GM12878 (cell line): ENCODE measurements around the gene TRIM26. TPM values are rescaled to one million over a fixed set of nuclear protein-coding genes. Genes with fewer than 3 reads are reported as not detected.

ENCODE experiments used
- ATAC-seq: fragments of 200-7000 bp; cut with Tn5 transposase; 3 replicates; pipeline ENCODE4 v1.9.1; 2020; ENCODE audit warnings: mild to moderate bottlenecking, moderate library complexity
- BruUV-seq: library from RNA; stranded (reverse); fragments of 400-500 nt; replicated peaks from 2 replicates; lab custom pipeline; 2021; lab: Mats Ljungman, UMichigan
- CTCF ChIA-PET: fragments of 300-600 bp; sonication (Branson Sonifier 250); formaldehyde crosslinking; extraction: SDS; loops from one replicate; lab custom pipeline; 2021; ENCODE audit warnings: inconsistent platforms; lab: Yijun Ruan, JAX
- POLR2A ChIA-PET: fragments of 350-600 bp; formaldehyde crosslinking; extraction: SDS; loops from one replicate; lab custom pipeline; 2021; ENCODE audit warnings: inconsistent platforms; lab: Charles Lee
- RAD21 ChIA-PET: fragments of 300-600 bp; sonication (Branson Sonifier 250); formaldehyde crosslinking; loops from one replicate; lab custom pipeline; 2023; ENCODE audit warnings: antibody characterized with exemption; ENCODE audit not compliant: unreplicated experiment; lab: Charles Lee
- SMC1A ChIA-PET: fragments of 300-600 bp; sonication (Branson Sonifier 250); formaldehyde crosslinking; loops from one replicate; lab custom pipeline; 2023; ENCODE audit not compliant: unreplicated experiment, uncharacterized antibody; lab: Charles Lee
- DNase-seq: peaks from one replicate; pipeline ENCODE4 v3.0.0-alpha.2; 2011; ENCODE audit warnings: low read depth, low spot score
- FAIRE-seq: peaks from 3 replicates; lab custom pipeline; 2011; peaks lifted over from hg19 to GRCh38; lab: Jason Lieb, UNC
- H2AFZ ChIP-seq: 2 replicates; pipeline ENCODE4 v1.6.0; 2011; ENCODE audit warnings: low read depth, low read length, control low read depth; ENCODE audit not compliant: control insufficient read depth
- H3K27ac ChIP-seq: 2 replicates; pipeline ENCODE4 v1.5.1; 2011; ENCODE audit warnings: control low read depth; ENCODE audit not compliant: control insufficient read depth, insufficient read depth
- H3K27me3 ChIP-seq, 2 experiments: replicated peaks in 1 of 2; 2 replicates each; pipeline versions ENCODE4 v1.6.0 to v1.6.1; 2011; ENCODE audit warnings: low read length in 1 of 2; ENCODE audit not compliant: control insufficient read depth in 2 of 2, insufficient read depth in 2 of 2
- H3K36me3 ChIP-seq, 2 experiments: 2 replicates each; pipeline ENCODE4 v1.5.1; 2011; ENCODE audit warnings: low read length in 1 of 2; ENCODE audit not compliant: control insufficient read depth in 2 of 2, insufficient read depth in 2 of 2
- H3K4me1 ChIP-seq: 2 replicates; pipeline ENCODE4 v1.6.1; 2011; ENCODE audit warnings: mild to moderate bottlenecking, low read length, moderate library complexity, mixed read lengths; ENCODE audit not compliant: control insufficient read depth, insufficient read depth
- H3K4me2 ChIP-seq: 2 replicates; pipeline ENCODE4 v1.6.0; 2011; ENCODE audit warnings: control low read depth; ENCODE audit not compliant: control insufficient read depth, insufficient read depth
- H3K4me3 ChIP-seq: fragments of 200-600 bp; sonication (generic); 2 replicates; pipeline ENCODE4 v1.5.1; 2016
- H3K79me2 ChIP-seq: 2 replicates; pipeline ENCODE4 v1.6.0; 2011; ENCODE audit warnings: low read length; ENCODE audit not compliant: control insufficient read depth, insufficient read depth
- H3K9ac ChIP-seq: 2 replicates; pipeline ENCODE4 v1.8.0; 2011; ENCODE audit warnings: low read length, control low read depth, mixed read lengths; ENCODE audit not compliant: control insufficient read depth, insufficient read depth
- H3K9me3 ChIP-seq: replicated peaks from 3 replicates; pipeline ENCODE4 v1.5.1; 2011; ENCODE audit warnings: mild to moderate bottlenecking, low read length; ENCODE audit not compliant: control insufficient read depth, insufficient read depth
- H4K20me1 ChIP-seq: 2 replicates; pipeline ENCODE4 v1.6.0; 2011; ENCODE audit not compliant: control insufficient read depth, insufficient read depth
- BACH1 ChIP-seq: fragments of 450-650 bp; IDR thresholded peaks from 2 replicates; pipeline ENCODE4 v1.6.1; 2017; ENCODE audit warnings: mild to moderate bottlenecking, borderline replicate concordance
- BRCA1 ChIP-seq: IDR thresholded peaks from 2 replicates; pipeline ENCODE4 v1.6.1; 2011; ENCODE audit warnings: low read depth, low read length, improper control_type of control experiment
- IKZF2 ChIP-seq, 2 experiments: fragments of 450-650 bp; IDR thresholded peaks; 2 replicates each; pipeline ENCODE4 v1.6.1; 2017; ENCODE audit warnings: mild to moderate bottlenecking in 2 of 2, moderate library complexity in 2 of 2
- PAX8 ChIP-seq: fragments of 450-650 bp; IDR thresholded peaks from 2 replicates; pipeline ENCODE4 v1.6.1; 2017; ENCODE audit warnings: mild to moderate bottlenecking, moderate library complexity
- PML ChIP-seq: IDR thresholded peaks from 2 replicates; pipeline ENCODE4 v1.6.1; 2012; ENCODE audit warnings: low read length, inconsistent platforms
- RCOR1 ChIP-seq: conservative IDR thresholded peaks from 2 replicates; pipeline ENCODE4 v1.6.1; 2012; ENCODE audit warnings: low read depth, low read length, improper control_type of control experiment
- SPI1 ChIP-seq: IDR thresholded peaks from 2 replicates; pipeline ENCODE4 v1.6.1; 2011; ENCODE audit warnings: low read depth, mild to moderate bottlenecking, low read length, moderate library complexity, borderline replicate concordance; ENCODE audit not compliant: insufficient read depth
- STAT1 ChIP-seq: fragments of 450-650 bp; conservative IDR thresholded peaks from 2 replicates; pipeline ENCODE4 v1.6.1; 2014; ENCODE audit warnings: antibody characterized with exemption, mild to moderate bottlenecking
- SUZ12 ChIP-seq: fragments of 200-600 bp; sonication (generic); IDR thresholded peaks from one replicate; pipeline ENCODE4 v1.6.1; 2018; ENCODE audit warnings: antibody characterized with exemption, mild to moderate bottlenecking; ENCODE audit not compliant: unreplicated experiment
- TAF1 ChIP-seq: IDR thresholded peaks from 2 replicates; pipeline ENCODE4 v1.6.1; 2011; ENCODE audit warnings: mild to moderate bottlenecking, low read depth, low read length, borderline replicate concordance
- ZBED1 ChIP-seq: IDR thresholded peaks from 2 replicates; pipeline ENCODE4 v1.6.1; 2016; ENCODE audit warnings: borderline replicate concordance
- ZNF384 ChIP-seq: IDR thresholded peaks from 2 replicates; pipeline ENCODE4 v1.6.1; 2012; ENCODE audit warnings: low read depth, mild to moderate bottlenecking, low read length, improper control_type of control experiment, borderline replicate concordance
- WGBS: methylation state at CpG from one replicate; pipeline ENCODE4 v1.1.6; 2016; ENCODE audit warnings: low lambda C conversion rate; ENCODE audit not compliant: insufficient replicate concordance, insufficient coverage; ENCODE audit errors: missing lambda C conversion rate; 5-methylcytosine and 5-hydroxymethylcytosine counted together
- in situ Hi-C: fragments of 300-500 bp; cut with MboI; formaldehyde crosslinking; loops from 9 replicates; pipeline ENCODE4 v1.14.3; 2018; ENCODE audit warnings: mixed read lengths
- intact Hi-C: fragments of 100-400 bp; cut with micrococcal nuclease; formaldehyde crosslinking; loops from one replicate; pipeline ENCODE4 v1.14.2; 2022; ENCODE audit not compliant: unreplicated experiment
- polyA plus RNA-seq, 11 experiments: library from polyadenylated mRNA; depleted of rRNA in 4 of 11; unstranded in 6 of 11; stranded (reverse) in 5 of 11; fragments of >200 nt; fragmentation: Nextera tagmentation in 4 of 11; fragmentation: Illumina TruSeq in 1 of 11; extraction: Ambion mirVana in 4 of 11; extraction: Trizol in 1 of 11; gene quantifications; 1 replicate in 1 of 11; 2 replicates in 10 of 11; pipeline versions ENCODE4 v1.2.1 to v1.2.3, GENCODE V29; 2011 to 2016; ENCODE audit warnings: inconsistent platforms in 2 of 11, missing spikeins in 2 of 11, low read depth in 1 of 11
- total RNA-seq, 4 experiments: library from RNA; depleted of rRNA in 3 of 4; stranded (reverse); fragments of >200 nt in 3 of 4; fragmentation: Illumina TruSeq in 1 of 4; extraction: Trizol in 1 of 4; gene quantifications; 2 replicates each; pipeline versions ENCODE4 v1.2.1 to v1.2.3, GENCODE V29; 2013 to 2021
- TF ChIP-seq, protein P1 (sequence below): fragments of 450-650 bp; IDR thresholded peaks from 2 replicates; pipeline ENCODE4 v1.6.1; 2017; ENCODE audit warnings: low read depth, mild to moderate bottlenecking, moderate library complexity
- TF ChIP-seq, protein P2 (sequence below): fragments of 450-650 bp; IDR thresholded peaks from 2 replicates; pipeline ENCODE4 v1.6.1; 2014; ENCODE audit warnings: mild to moderate bottlenecking

The TRIM26 gene
- total and polyA plus RNA-seq, 10 of the 15 experiments (the other 5 are each of a cell fraction or from before 2014, with no cell fraction given) = 13.1 to 79.6 (median 63.6) TPM

- H3K27ac ChIP-seq = no peak overlapping the region
- TF ChIP-seq IKZF2 (IDR thresholded peaks at IDR 0.05) = no peak
- TF ChIP-seq, protein P1, sequence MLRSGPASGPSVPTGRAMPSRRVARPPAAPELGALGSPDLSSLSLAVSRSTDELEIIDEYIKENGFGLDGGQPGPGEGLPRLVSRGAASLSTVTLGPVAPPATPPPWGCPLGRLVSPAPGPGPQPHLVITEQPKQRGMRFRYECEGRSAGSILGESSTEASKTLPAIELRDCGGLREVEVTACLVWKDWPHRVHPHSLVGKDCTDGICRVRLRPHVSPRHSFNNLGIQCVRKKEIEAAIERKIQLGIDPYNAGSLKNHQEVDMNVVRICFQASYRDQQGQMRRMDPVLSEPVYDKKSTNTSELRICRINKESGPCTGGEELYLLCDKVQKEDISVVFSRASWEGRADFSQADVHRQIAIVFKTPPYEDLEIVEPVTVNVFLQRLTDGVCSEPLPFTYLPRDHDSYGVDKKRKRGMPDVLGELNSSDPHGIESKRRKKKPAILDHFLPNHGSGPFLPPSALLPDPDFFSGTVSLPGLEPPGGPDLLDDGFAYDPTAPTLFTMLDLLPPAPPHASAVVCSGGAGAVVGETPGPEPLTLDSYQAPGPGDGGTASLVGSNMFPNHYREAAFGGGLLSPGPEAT = no peak
- TF ChIP-seq BRCA1 = no peak
- TF ChIP-seq STAT1 = no peak
- TF ChIP-seq PAX8 = no peak
- no peak for TF ChIP-seq SUZ12
- TF ChIP-seq ZNF384 = no peak
- no peak for TF ChIP-seq BACH1
- no peak for TF ChIP-seq TAF1
- TF ChIP-seq SPI1 = no peak
- no peak for TF ChIP-seq RCOR1
- no peak for TF ChIP-seq PML
- no peak for TF ChIP-seq ZBED1
- TF ChIP-seq, protein P2, sequence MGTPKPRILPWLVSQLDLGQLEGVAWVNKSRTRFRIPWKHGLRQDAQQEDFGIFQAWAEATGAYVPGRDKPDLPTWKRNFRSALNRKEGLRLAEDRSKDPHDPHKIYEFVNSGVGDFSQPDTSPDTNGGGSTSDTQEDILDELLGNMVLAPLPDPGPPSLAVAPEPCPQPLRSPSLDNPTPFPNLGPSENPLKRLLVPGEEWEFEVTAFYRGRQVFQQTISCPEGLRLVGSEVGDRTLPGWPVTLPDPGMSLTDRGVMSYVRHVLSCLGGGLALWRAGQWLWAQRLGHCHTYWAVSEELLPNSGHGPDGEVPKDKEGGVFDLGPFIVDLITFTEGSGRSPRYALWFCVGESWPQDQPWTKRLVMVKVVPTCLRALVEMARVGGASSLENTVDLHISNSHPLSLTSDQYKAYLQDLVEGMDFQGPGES = no peak
- TF ChIP-seq, all 136 proteins: peak for 0
- RAD21 ChIA-PET = interaction anchor here (0.6 kb wide), 1 partner anchor 68 kb away, joined by 3 read pairs; no protein-coding TSS in a partner anchor
- in situ Hi-C loops = no loop called here
- H2AFZ ChIP-seq = no peak overlapping the region
- peaks cover 2% of the 10 kb centered on the region in 2 experiments; a peak in 3 of 4 replicates for H3K27me3 ChIP-seq
- intact Hi-C loops = no loop called here
- SMC1A ChIA-PET = interaction anchor here (0.8 kb wide), 1 partner anchor 24 kb away, joined by 3 read pairs; no protein-coding TSS in a partner anchor
- CTCF ChIA-PET = interaction anchor here (1.0 kb wide), 1 partner anchor 54 kb away, joined by 3 read pairs; no protein-coding TSS in a partner anchor
- 46% methylated on average over 9 of the region's 9 CpGs for WGBS
- no peaks in the 10 kb centered on the region for H3K9me3 ChIP-seq
- H3K36me3 ChIP-seq = no peaks in the 10 kb centered on the region
- no peak overlapping the region for H3K4me3 ChIP-seq
- peaks cover 4% of the 10 kb centered on the region; the same call in 1 of the 2 replicates for H3K4me1 ChIP-seq
- ATAC-seq (no peak), DNase-seq (no peak), FAIRE-seq (no peak)
- BruUV-seq = no TSS peak
- no peak overlapping the region for H3K9ac ChIP-seq
- no peaks in the 10 kb centered on the region for H4K20me1 ChIP-seq
- H3K4me2 ChIP-seq = no peak overlapping the region
- H3K79me2 ChIP-seq = no peaks in the 10 kb centered on the region
- POLR2A ChIA-PET = no interaction called here
Observed at GRCh38 chr6:30156774-30157173, 56.4 kb downstream of the TRIM26 start.
